HepG2 (cell line): Measurements from ENCODE around the gene PAFAH1B2. TPM values are rescaled to one million over a fixed set of nuclear protein-coding genes. Genes with fewer than 3 reads are reported as not detected.

Experiments used
- ATAC-seq: fragments of 200-7000 bp; cut with Tn5 transposase; 3 replicates; pipeline ENCODE4 v1.9.1; 2020; ENCODE audit warnings: mild to moderate bottlenecking, moderate library complexity
- BruUV-seq: library from RNA; stranded (reverse); fragments of 400-500 nt; replicated peaks from 2 replicates; lab custom pipeline; 2021; lab: Mats Ljungman, UMichigan
- CTCF ChIA-PET: fragments of 300-600 bp; formaldehyde crosslinking; extraction: SDS; loops from one replicate; lab custom pipeline; 2021; ENCODE audit warnings: low total read pairs, inconsistent platforms, low intra/inter-chr PET ratio; lab: Yijun Ruan, JAX
- POLR2A ChIA-PET: fragments of 350-600 bp; sonication (Branson Sonifier 250); formaldehyde crosslinking; loops from one replicate; lab custom pipeline; 2020; ENCODE audit warnings: antibody characterized with exemption, inconsistent platforms; lab: Yijun Ruan, JAX
- DNase-seq: peaks from one replicate; pipeline ENCODE4 v3.0.0-alpha.2; 2015; ENCODE audit warnings: low spot score
- FAIRE-seq: peaks from 3 replicates; lab custom pipeline; 2011; peaks lifted over from hg19 to GRCh38; lab: Jason Lieb, UNC
- H2AFZ ChIP-seq: one replicate; pipeline ENCODE4 v1.6.1; 2011; ENCODE audit warnings: low read length, inconsistent platforms
- H3K27ac ChIP-seq: fragments of 300-600 bp; 3 replicates; pipeline ENCODE4 v1.8.0; 2011; ENCODE audit warnings: mixed run types, mild to moderate bottlenecking, mixed read lengths, low read length, inconsistent platforms; ENCODE audit not compliant: insufficient read depth; ENCODE audit errors: extremely low read length
- H3K27me3 ChIP-seq, 2 experiments: fragments of 200-600 bp in 1 of 2; 2 replicates in 1 of 2; 3 replicates in 1 of 2; pipeline versions ENCODE4 v1.6.0 to v1.8.0; 2011; ENCODE audit warnings: low read length in 2 of 2, mild to moderate bottlenecking in 2 of 2, moderate library complexity in 2 of 2, inconsistent platforms in 1 of 2; ENCODE audit not compliant: insufficient read depth in 2 of 2, control insufficient read depth in 1 of 2
- H3K36me3 ChIP-seq, 2 experiments: fragments of 200-600 bp in 1 of 2; replicated peaks in 1 of 2; 2 replicates in 1 of 2; 3 replicates in 1 of 2; pipeline versions ENCODE4 v1.5.1 to v1.8.0; 2011; ENCODE audit warnings: low read length in 2 of 2, inconsistent platforms in 1 of 2; ENCODE audit not compliant: insufficient read depth in 2 of 2, control insufficient read depth in 1 of 2
- H3K4me1 ChIP-seq: 2 replicates; pipeline ENCODE4 v1.5.1; 2012; ENCODE audit warnings: low read length, inconsistent platforms; ENCODE audit not compliant: insufficient read depth
- H3K4me2 ChIP-seq: 2 replicates; pipeline ENCODE4 v1.6.0; 2011; ENCODE audit warnings: low read depth, low read length, inconsistent platforms
- H3K4me3 ChIP-seq, 3 experiments: fragments of 200-600 bp in 1 of 3; sonication (generic), shearing (Covaris generic) in 1 of 3; replicated peaks in 1 of 3; 2 replicates each; pipeline ENCODE4 v1.5.1; 2011 to 2016; ENCODE audit warnings: low read length in 3 of 3, inconsistent platforms in 2 of 3, low read depth in 2 of 3, mild to moderate bottlenecking in 2 of 3, control low read depth in 1 of 3, mixed read lengths in 1 of 3; ENCODE audit not compliant: insufficient read depth in 1 of 3
- H3K79me2 ChIP-seq: one replicate; pipeline ENCODE4 v1.6.1; 2011; ENCODE audit warnings: low read length, inconsistent platforms; ENCODE audit not compliant: insufficient read depth
- H3K9ac ChIP-seq: 2 replicates; pipeline ENCODE4 v1.6.0; 2011; ENCODE audit warnings: mild to moderate bottlenecking, low read depth, low read length, inconsistent platforms; ENCODE audit not compliant: insufficient read depth
- H3K9me3 ChIP-seq: 2 replicates; pipeline ENCODE4 v1.5.1; 2012; ENCODE audit warnings: mild to moderate bottlenecking, low read length
- H4K20me1 ChIP-seq: 2 replicates; pipeline ENCODE4 v1.6.0; 2011; ENCODE audit warnings: inconsistent platforms, mild to moderate bottlenecking, low read length, moderate library complexity; ENCODE audit not compliant: insufficient read depth
- FOXC1 ChIP-seq: sonication (generic); formaldehyde crosslinking; IDR thresholded peaks from 2 replicates; pipeline ENCODE4 v1.8.0; 2022; ENCODE audit warnings: mild to moderate bottlenecking, missing genetic modification reagents, borderline replicate concordance
- KDM1A ChIP-seq: IDR thresholded peaks from 2 replicates; pipeline ENCODE4 v1.6.1; 2016; ENCODE audit warnings: missing compliant biosample characterization
- MNT ChIP-seq: fragments of 450-650 bp; IDR thresholded peaks from 2 replicates; pipeline ENCODE4 v1.6.1; 2016
- MXD4 ChIP-seq: IDR thresholded peaks from 2 replicates; pipeline ENCODE4 v1.6.1; 2016; ENCODE audit warnings: mild to moderate bottlenecking, missing biosample characterization, missing genetic modification reagents
- RAD51 ChIP-seq: fragments of 450-650 bp; IDR thresholded peaks from 2 replicates; pipeline ENCODE4 v1.6.1; 2016; ENCODE audit warnings: borderline replicate concordance
- TARDBP ChIP-seq: sonication (generic); formaldehyde crosslinking; IDR thresholded peaks from 2 replicates; pipeline ENCODE4 v1.8.0; 2022; ENCODE audit warnings: mild to moderate bottlenecking, missing genetic modification reagents
- TEF ChIP-seq: sonication (generic); formaldehyde crosslinking; IDR thresholded peaks from 2 replicates; pipeline ENCODE4 v1.5.0; 2020; ENCODE audit warnings: missing genetic modification reagents
- TOE1 ChIP-seq: sonication (generic); formaldehyde crosslinking; IDR thresholded peaks from 2 replicates; pipeline ENCODE4 v1.4.0; 2020; ENCODE audit warnings: mild to moderate bottlenecking, missing genetic modification reagents
- ZFX ChIP-seq: sonication (generic); formaldehyde crosslinking; IDR thresholded peaks from 2 replicates; pipeline ENCODE4 v1.4.0; 2020; ENCODE audit warnings: mild to moderate bottlenecking, low read depth, missing genetic modification reagents, moderate library complexity
- ZNF274 ChIP-seq: sonication (generic); formaldehyde crosslinking; IDR thresholded peaks from 2 replicates; pipeline ENCODE4 v1.5.1; 2020; ENCODE audit warnings: mild to moderate bottlenecking, missing genetic modification reagents
- ZNF281 ChIP-seq: sonication (generic); formaldehyde crosslinking; IDR thresholded peaks from 2 replicates; pipeline ENCODE4 v1.4.0; 2020; ENCODE audit warnings: missing genetic modification reagents, borderline replicate concordance
- ZNF431 ChIP-seq: sonication (generic); formaldehyde crosslinking; IDR thresholded peaks from 2 replicates; pipeline ENCODE4 v1.9.0; 2022; ENCODE audit warnings: missing genetic modification reagents, low read depth, mild to moderate bottlenecking, borderline replicate concordance
- ZNF44 ChIP-seq: sonication (generic); formaldehyde crosslinking; IDR thresholded peaks from 2 replicates; pipeline ENCODE4 v1.5.1; 2020; ENCODE audit warnings: mild to moderate bottlenecking, missing genetic modification reagents
- ZNF781 ChIP-seq: sonication (generic); formaldehyde crosslinking; IDR thresholded peaks from 2 replicates; pipeline ENCODE4 v1.5.1; 2020; ENCODE audit warnings: borderline replicate concordance, mild to moderate bottlenecking, missing genetic modification reagents; ENCODE audit errors: not compliant biosample characterization
- whole genome bisulfite sequencing: methylation state at CpG from one replicate; pipeline ENCODE4 v1.1.6; 2017; ENCODE audit warnings: low lambda C conversion rate; 5-methylcytosine and 5-hydroxymethylcytosine counted together
- in situ Hi-C: cut with HindIII; loops from 2 replicates; pipeline ENCODE4 v1.10.0; 2017; ENCODE audit warnings: low pct_unique_long_range_greater_than_20kb; ENCODE audit not compliant: extremely low pct_ligation_motif_present
- intact Hi-C: fragments of 100-400 bp; cut with micrococcal nuclease; formaldehyde crosslinking; loops from one replicate; pipeline ENCODE4 v1.10.0; 2022; ENCODE audit not compliant: unreplicated experiment
- polyA plus RNA-seq, 8 experiments: library from polyadenylated mRNA; depleted of rRNA in 3 of 8; stranded (reverse) in 7 of 8; unstranded in 1 of 8; fragments of >200 nt; fragmentation: Illumina TruSeq in 4 of 8; extraction: Trizol in 4 of 8; gene quantifications; 2 replicates each; pipeline versions ENCODE4 v1.2.1 to v1.2.3, GENCODE V29; 2011 to 2016; ENCODE audit warnings: low read depth in 4 of 8, missing spikeins in 1 of 8, mixed read lengths in 1 of 8; ENCODE audit not compliant: insufficient read depth in 1 of 8
- total RNA-seq, 5 experiments: library from RNA; depleted of rRNA; stranded (reverse); fragments of >200 nt; fragmentation: Illumina TruSeq; extraction: Trizol; gene quantifications; 2 replicates each; pipeline ENCODE4 v1.2.3, GENCODE V29; 2016; ENCODE audit warnings: low read depth in 1 of 5
- TF ChIP-seq, protein P1 (sequence below): sonication (generic); formaldehyde crosslinking; conservative IDR thresholded peaks from 2 replicates; pipeline ENCODE4 v1.8.0; 2022; ENCODE audit warnings: mild to moderate bottlenecking, moderate library complexity, missing genetic modification reagents
- TF ChIP-seq, protein P2 (sequence below): sonication (generic); formaldehyde crosslinking; conservative IDR thresholded peaks from 2 replicates; pipeline ENCODE4 v1.4.0; 2020; ENCODE audit warnings: missing genetic modification reagents

The PAFAH1B2 gene
- total and polyA plus RNA-seq, 2 of the 13 experiments (the other 11 are each of a cell fraction or from before 2014, with no cell fraction given) = 28.8 to 104 TPM

DNA sequence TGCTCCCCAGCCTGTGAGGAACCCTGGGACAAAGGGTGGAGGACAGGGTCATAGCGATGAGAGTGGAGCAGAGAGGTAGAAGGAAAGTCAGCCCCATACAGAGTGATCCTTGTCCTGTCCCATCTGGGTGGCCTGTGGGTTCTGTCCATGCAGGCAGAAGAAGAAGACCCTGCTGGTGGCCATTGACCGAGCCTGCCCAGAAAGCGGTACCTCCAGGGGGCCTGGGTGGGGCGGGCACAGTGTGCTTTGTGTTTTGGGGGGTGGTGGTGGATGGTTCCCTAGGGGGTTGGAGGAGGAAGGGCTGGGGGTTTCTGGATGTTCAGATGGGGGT is 42.3 kb downstream of the PAFAH1B2 start:
- in situ Hi-C loops (no loop called here), intact Hi-C loops (no loop called here)
- H3K79me2 ChIP-seq = no peaks in the 10 kb centered on the region
- 92% methylated on average over 3 of the region's 4 CpGs for WGBS
- no peak overlapping the region for H3K27ac ChIP-seq
- no peaks in the 10 kb centered on the region for H3K27me3 ChIP-seq
- no peak overlapping the region for H3K4me3 ChIP-seq
- ChIA-PET POLR2A (no interaction called here), CTCF (no interaction called here)
- H2AFZ ChIP-seq = no peak overlapping the region
- no TSS peak for BruUV-seq
- no peak overlapping the region for H3K4me2 ChIP-seq
- no peaks in the 10 kb centered on the region for H3K9me3 ChIP-seq
- no peak for FAIRE-seq
- no peak for DNase-seq
- ATAC-seq = no peak
- H3K36me3 ChIP-seq = peaks cover 6 to 24% of the 10 kb centered on the region in 2 experiments; a peak in 4 of 5 replicates
- peaks cover 20% of the 10 kb centered on the region for H3K4me1 ChIP-seq
- H3K9ac ChIP-seq = no peak overlapping the region
- H4K20me1 ChIP-seq = no peaks in the 10 kb centered on the region; the same call in 1 of the 2 replicates
- TF ChIP-seq ZNF44 (CRISPR knock-in tag) (no peak), ZNF274 (CRISPR knock-in tag) (no peak), KDM1A (CRISPR knock-in tag) (no peak), ZNF281 (CRISPR knock-in tag) (no peak), MNT (no peak), ZNF431 (CRISPR knock-in tag) (no peak), TOE1 (CRISPR knock-in tag) (no peak), TEF (no peak), ZFX (CRISPR knock-in tag) (no peak), MXD4 (CRISPR knock-in tag) (no peak), FOXC1 (CRISPR knock-in tag) (no peak), RAD51 (no peak), TARDBP (CRISPR knock-in tag) (no peak), ZNF781 (CRISPR knock-in tag) (no peak)
- TF ChIP-seq, protein P1, sequence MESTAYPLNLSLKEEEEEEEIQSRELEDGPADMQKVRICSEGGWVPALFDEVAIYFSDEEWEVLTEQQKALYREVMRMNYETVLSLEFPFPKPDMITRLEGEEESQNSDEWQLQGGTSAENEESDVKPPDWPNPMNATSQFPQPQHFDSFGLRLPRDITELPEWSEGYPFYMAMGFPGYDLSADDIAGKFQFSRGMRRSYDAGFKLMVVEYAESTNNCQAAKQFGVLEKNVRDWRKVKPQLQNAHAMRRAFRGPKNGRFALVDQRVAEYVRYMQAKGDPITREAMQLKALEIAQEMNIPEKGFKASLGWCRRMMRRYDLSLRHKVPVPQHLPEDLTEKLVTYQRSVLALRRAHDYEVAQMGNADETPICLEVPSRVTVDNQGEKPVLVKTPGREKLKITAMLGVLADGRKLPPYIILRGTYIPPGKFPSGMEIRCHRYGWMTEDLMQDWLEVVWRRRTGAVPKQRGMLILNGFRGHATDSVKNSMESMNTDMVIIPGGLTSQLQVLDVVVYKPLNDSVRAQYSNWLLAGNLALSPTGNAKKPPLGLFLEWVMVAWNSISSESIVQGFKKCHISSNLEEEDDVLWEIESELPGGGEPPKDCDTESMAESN = no peak
- TF ChIP-seq, protein P2, sequence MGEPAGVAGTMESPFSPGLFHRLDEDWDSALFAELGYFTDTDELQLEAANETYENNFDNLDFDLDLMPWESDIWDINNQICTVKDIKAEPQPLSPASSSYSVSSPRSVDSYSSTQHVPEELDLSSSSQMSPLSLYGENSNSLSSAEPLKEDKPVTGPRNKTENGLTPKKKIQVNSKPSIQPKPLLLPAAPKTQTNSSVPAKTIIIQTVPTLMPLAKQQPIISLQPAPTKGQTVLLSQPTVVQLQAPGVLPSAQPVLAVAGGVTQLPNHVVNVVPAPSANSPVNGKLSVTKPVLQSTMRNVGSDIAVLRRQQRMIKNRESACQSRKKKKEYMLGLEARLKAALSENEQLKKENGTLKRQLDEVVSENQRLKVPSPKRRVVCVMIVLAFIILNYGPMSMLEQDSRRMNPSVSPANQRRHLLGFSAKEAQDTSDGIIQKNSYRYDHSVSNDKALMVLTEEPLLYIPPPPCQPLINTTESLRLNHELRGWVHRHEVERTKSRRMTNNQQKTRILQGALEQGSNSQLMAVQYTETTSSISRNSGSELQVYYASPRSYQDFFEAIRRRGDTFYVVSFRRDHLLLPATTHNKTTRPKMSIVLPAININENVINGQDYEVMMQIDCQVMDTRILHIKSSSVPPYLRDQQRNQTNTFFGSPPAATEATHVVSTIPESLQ (CRISPR knock-in tag) = no peak
